ENCODE results near the gene DDX20.
A peak's percentile ranks its signal among the peaks of the same experiment; 100 is the strongest.

The DDX20 gene

GRCh38 chr1:111733992-111734341, 21.7 kb upstream of the DDX20 start:
- Histone ChIP-seq H3K4me2 (ENCODE audit: low read length) (no peak overlapping the region), H3K27me3 (ENCODE audit: insufficient read depth, low read length, poor library complexity) (no peaks in the 10 kb centered on the region), H2BK120ac (ENCODE audit: low read depth, low read length) (no peak overlapping the region), H3K4me3 (ENCODE audit: low read length) (no peak overlapping the region), H3K4ac (ENCODE audit: low read depth, low read length) (no peak overlapping the region), H3K18ac (ENCODE audit: low read length) (no peak overlapping the region), H4K5ac (ENCODE audit: low read length) (no peak overlapping the region), H3K79me1 (ENCODE audit: low read length) (peaks cover 3% of the 10 kb centered on the region), H3K9ac (ENCODE audit: low read length) (no peak overlapping the region), H2BK5ac (ENCODE audit: low read length) (no peak overlapping the region), H3K4me1 (ENCODE audit: control insufficient read depth, low read depth, low read length) (peaks cover 10% of the 10 kb centered on the region), H2AK5ac (ENCODE audit: low read length) (no peak overlapping the region), H3K27ac (ENCODE audit: low read depth, low read length) (no peak overlapping the region), H3K23ac (ENCODE audit: low read length) (no peak overlapping the region), H3K79me2 (ENCODE audit: control insufficient read depth, insufficient read depth, low read length) (no peaks in the 10 kb centered on the region), H4K8ac (ENCODE audit: low read depth, low read length) (no peak overlapping the region), H3K56ac (ENCODE audit: low read length) (no peak overlapping the region), H3K36me3 (ENCODE audit: control insufficient read depth, insufficient read depth, low read length) (no peaks in the 10 kb centered on the region), H2BK15ac (replicated peaks; ENCODE audit: low read depth) (no peak overlapping the region)
- no CpG with 5 or more reads among the region's 5 CpGs for WGBS (ENCODE audit: extremely low coverage, insufficient coverage, low lambda C conversion rate)
- DNase-seq: no peak

GRCh38 chr1:111734426-111734825, 21.3 kb upstream of the DDX20 start:
- H3K18ac ChIP-seq (ENCODE audit: low read length): no peak overlapping the region
- peaks cover 3% of the 10 kb centered on the region for H3K79me1 ChIP-seq (ENCODE audit: low read length)
- no peak overlapping the region for H3K9ac ChIP-seq (ENCODE audit: low read length)
- H3K4ac ChIP-seq (ENCODE audit: low read depth, low read length): no peak overlapping the region
- H3K56ac ChIP-seq (ENCODE audit: low read length): no peak overlapping the region
- H3K23ac ChIP-seq (ENCODE audit: low read length): no peak overlapping the region
- no peak overlapping the region for H2AK5ac ChIP-seq (ENCODE audit: low read length)
- no peaks in the 10 kb centered on the region for H3K36me3 ChIP-seq (ENCODE audit: control insufficient read depth, insufficient read depth, low read length)
- H2BK15ac ChIP-seq (replicated peaks; ENCODE audit: low read depth): no peak overlapping the region
- no peaks in the 10 kb centered on the region for H3K27me3 ChIP-seq (ENCODE audit: insufficient read depth, low read length, poor library complexity)
- no peak overlapping the region for H2BK120ac ChIP-seq (ENCODE audit: low read depth, low read length)
- no peak overlapping the region for H3K27ac ChIP-seq (ENCODE audit: low read depth, low read length)
- WGBS (ENCODE audit: extremely low coverage, insufficient coverage, low lambda C conversion rate): no CpG with 5 or more reads among the region's 3 CpGs
- no peak overlapping the region for H3K4me3 ChIP-seq (ENCODE audit: low read length)
- no peak overlapping the region for H4K8ac ChIP-seq (ENCODE audit: low read depth, low read length)
- H3K4me1 ChIP-seq (ENCODE audit: control insufficient read depth, low read depth, low read length): peaks cover 10% of the 10 kb centered on the region
- no peaks in the 10 kb centered on the region for H3K79me2 ChIP-seq (ENCODE audit: control insufficient read depth, insufficient read depth, low read length)
- no peak for DNase-seq
- H2BK5ac ChIP-seq (ENCODE audit: low read length): no peak overlapping the region
- H4K5ac ChIP-seq (ENCODE audit: low read length): no peak overlapping the region
- H3K4me2 ChIP-seq (ENCODE audit: low read length): no peak overlapping the region

- H3K9ac ChIP-seq (ENCODE audit: low read length): no peak overlapping the region
- no peak overlapping the region for H2AK5ac ChIP-seq (ENCODE audit: low read length)
- no peak overlapping the region for H3K27ac ChIP-seq (ENCODE audit: low read depth, low read length)
- H3K56ac ChIP-seq (ENCODE audit: low read length): no peak overlapping the region
- no peak overlapping the region for H2BK15ac ChIP-seq (replicated peaks; ENCODE audit: low read depth)
- H3K4ac ChIP-seq (ENCODE audit: low read depth, low read length): no peak overlapping the region
- no peak overlapping the region for H4K5ac ChIP-seq (ENCODE audit: low read length)
- H3K4me2 ChIP-seq (ENCODE audit: low read length): no peak overlapping the region
- H3K23ac ChIP-seq (ENCODE audit: low read length): no peak overlapping the region
- no CpG with 5 or more reads among the region's 3 CpGs for whole genome bisulfite sequencing (ENCODE audit: extremely low coverage, insufficient coverage, low lambda C conversion rate)
- no peak overlapping the region for H3K4me3 ChIP-seq (ENCODE audit: low read length)
- no peak overlapping the region for H4K8ac ChIP-seq (ENCODE audit: low read depth, low read length)
- no peak overlapping the region for H2BK5ac ChIP-seq (ENCODE audit: low read length)
- no peak for DNase-seq
- no peak overlapping the region for H2BK120ac ChIP-seq (ENCODE audit: low read depth, low read length)
- H3K36me3 ChIP-seq (ENCODE audit: control insufficient read depth, insufficient read depth, low read length): no peaks in the 10 kb centered on the region
- H3K79me2 ChIP-seq (ENCODE audit: control insufficient read depth, insufficient read depth, low read length): no peaks in the 10 kb centered on the region
- peaks cover 10% of the 10 kb centered on the region for H3K4me1 ChIP-seq (ENCODE audit: control insufficient read depth, low read depth, low read length)
- no peaks in the 10 kb centered on the region for H3K27me3 ChIP-seq (ENCODE audit: insufficient read depth, low read length, poor library complexity)
- H3K79me1 ChIP-seq (ENCODE audit: low read length): peaks cover 3% of the 10 kb centered on the region
- H3K18ac ChIP-seq (ENCODE audit: low read length): no peak overlapping the region
Observed at GRCh38 chr1:111734856-111735255, 20.8 kb upstream of the DDX20 start.

GRCh38 chr1:111735321-111735720, 20.4 kb upstream of the DDX20 start:
- DNase-seq: no peak
- no peak overlapping the region for H3K27ac ChIP-seq (ENCODE audit: low read depth, low read length)
- no peak overlapping the region for H2BK120ac ChIP-seq (ENCODE audit: low read depth, low read length)
- H3K4me1 ChIP-seq (ENCODE audit: control insufficient read depth, low read depth, low read length): peaks cover 10% of the 10 kb centered on the region
- H3K27me3 ChIP-seq (ENCODE audit: insufficient read depth, low read length, poor library complexity): no peaks in the 10 kb centered on the region
- no peak overlapping the region for H3K4me2 ChIP-seq (ENCODE audit: low read length)
- no peak overlapping the region for H3K4me3 ChIP-seq (ENCODE audit: low read length)
- no peak overlapping the region for H2AK5ac ChIP-seq (ENCODE audit: low read length)
- no CpG with 5 or more reads among the region's 4 CpGs for WGBS (ENCODE audit: extremely low coverage, insufficient coverage, low lambda C conversion rate)
- no peak overlapping the region for H4K5ac ChIP-seq (ENCODE audit: low read length)
- H2BK15ac ChIP-seq (replicated peaks; ENCODE audit: low read depth): no peak overlapping the region
- H3K9ac ChIP-seq (ENCODE audit: low read length): no peak overlapping the region
- no peaks in the 10 kb centered on the region for H3K36me3 ChIP-seq (ENCODE audit: control insufficient read depth, insufficient read depth, low read length)
- no peak overlapping the region for H4K8ac ChIP-seq (ENCODE audit: low read depth, low read length)
- H3K18ac ChIP-seq (ENCODE audit: low read length): no peak overlapping the region
- no peak overlapping the region for H2BK5ac ChIP-seq (ENCODE audit: low read length)
- no peaks in the 10 kb centered on the region for H3K79me2 ChIP-seq (ENCODE audit: control insufficient read depth, insufficient read depth, low read length)
- H3K79me1 ChIP-seq (ENCODE audit: low read length): peaks cover 3% of the 10 kb centered on the region
- no peak overlapping the region for H3K56ac ChIP-seq (ENCODE audit: low read length)
- no peak overlapping the region for H3K4ac ChIP-seq (ENCODE audit: low read depth, low read length)
- no peak overlapping the region for H3K23ac ChIP-seq (ENCODE audit: low read length)

GRCh38 chr1:111735858-111736544, 19.7 kb upstream of the DDX20 start:
- H3K79me1 ChIP-seq (ENCODE audit: low read length): peaks cover 3% of the 10 kb centered on the region
- no peak overlapping the region for H2BK15ac ChIP-seq (replicated peaks; ENCODE audit: low read depth)
- H3K27me3 ChIP-seq (ENCODE audit: insufficient read depth, low read length, poor library complexity): no peaks in the 10 kb centered on the region
- peaks cover 10% of the 10 kb centered on the region for H3K4me1 ChIP-seq (ENCODE audit: control insufficient read depth, low read depth, low read length)
- H3K79me2 ChIP-seq (ENCODE audit: control insufficient read depth, insufficient read depth, low read length): no peaks in the 10 kb centered on the region
- no peak overlapping the region for H3K4me2 ChIP-seq (ENCODE audit: low read length)
- no peak overlapping the region for H3K56ac ChIP-seq (ENCODE audit: low read length)
- no peak overlapping the region for H2BK120ac ChIP-seq (ENCODE audit: low read depth, low read length)
- H3K27ac ChIP-seq (ENCODE audit: low read depth, low read length): no peak overlapping the region
- no peak overlapping the region for H3K4me3 ChIP-seq (ENCODE audit: low read length)
- no peak overlapping the region for H3K4ac ChIP-seq (ENCODE audit: low read depth, low read length)
- no peak overlapping the region for H3K18ac ChIP-seq (ENCODE audit: low read length)
- DNase-seq: peak; percentile 56
- H4K5ac ChIP-seq (ENCODE audit: low read length): no peak overlapping the region
- peak overlapping the region; percentile 1 for H3K23ac ChIP-seq (ENCODE audit: low read length)
- H3K36me3 ChIP-seq (ENCODE audit: control insufficient read depth, insufficient read depth, low read length): no peaks in the 10 kb centered on the region
- no peak overlapping the region for H4K8ac ChIP-seq (ENCODE audit: low read depth, low read length)
- H3K9ac ChIP-seq (ENCODE audit: low read length): no peak overlapping the region
- no CpG with 5 or more reads among the region's 8 CpGs for WGBS (ENCODE audit: extremely low coverage, insufficient coverage, low lambda C conversion rate)
- no peak overlapping the region for H2BK5ac ChIP-seq (ENCODE audit: low read length)
- H2AK5ac ChIP-seq (ENCODE audit: low read length): no peak overlapping the region

All from mesendoderm (in vitro differentiated cells).